ENCODE data around the gene IL10RA.

The IL10RA gene

GRCh38 chr11:117983163-117983475 is 3.1 kb upstream of the IL10RA start:
- Histone ChIP-seq H3K4me3 (no peak overlapping the region), H3K27ac (peak overlapping the region in 1 of 21 experiments; percentile 2)

GRCh38 chr11:117984476-117984875 is 1.7 kb upstream of the IL10RA start:
- Histone ChIP-seq H3K27ac (peak overlapping the region in 1 of 21 experiments; percentile 99), H3K4me3 (no peak overlapping the region)

GRCh38 chr11:117986981-117987574 is 884 bp downstream of the IL10RA start:
- peak overlapping the region in 20 of 21 experiments; percentile 15 to 99 (median 86) for H3K27ac ChIP-seq

GRCh38 chr11:117989351-117990102 is 3.3 kb downstream of the IL10RA start:
- H3K27ac ChIP-seq: peak overlapping the region in 17 of 21 experiments; percentile 6 to 99 (median 88)
- H3K4me3 ChIP-seq: peak overlapping the region; percentile 44 to 65 (median 55)

More at GRCh38 chr11:117986981-117987574, 884 bp downstream of the IL10RA start:
- H3K4me3 ChIP-seq: peak overlapping the region; percentile 44 to 65 (median 55)

- Histone ChIP-seq H3K4me3 (peak overlapping the region in 1 of 7 experiments; percentile 4), H3K27ac (peak overlapping the region in 3 of 21 experiments; percentile 3 to 99 (median 8))
These were observed 5.9 kb downstream of the IL10RA start for GRCh38 chr11:117992136-117992535.

- peak overlapping the region in 1 of 7 experiments; percentile 4 for H3K4me3 ChIP-seq
- peak overlapping the region in 4 of 21 experiments; percentile 3 to 99 (median 22) for H3K27ac ChIP-seq
These were observed 6.4 kb downstream of the IL10RA start for GRCh38 chr11:117992620-117993019.

GRCh38 chr11:117993988-117994745 is 8.0 kb downstream of the IL10RA start:
- no peak overlapping the region for H3K4me3 ChIP-seq
- peak overlapping the region in 4 of 21 experiments; percentile 22 to 99 (median 34) for H3K27ac ChIP-seq

GRCh38 chr11:117995472-117995871 is 9.3 kb downstream of the IL10RA start:
- Histone ChIP-seq H3K4me3 (no peak overlapping the region), H3K27ac (no peak overlapping the region)

- no peak overlapping the region for H3K4me3 ChIP-seq
- no peak overlapping the region for H3K27ac ChIP-seq
These were observed 9.9 kb downstream of the IL10RA start for GRCh38 chr11:117996058-117996457.

- peak overlapping the region in 3 of 21 experiments; percentile 6 to 93 (median 23) for H3K27ac ChIP-seq
These were observed 11.2 kb downstream of the IL10RA start for GRCh38 chr11:117997406-117997805.

GRCh38 chr11:117997823-117998579 is 11.8 kb downstream of the IL10RA start:
- peak overlapping the region in 4 of 21 experiments; percentile 6 to 93 (median 22) for H3K27ac ChIP-seq
- no peak overlapping the region for H3K4me3 ChIP-seq

More at GRCh38 chr11:117997406-117997805, 11.2 kb downstream of the IL10RA start:
- no peak overlapping the region for H3K4me3 ChIP-seq

GRCh38 chr11:117998664-117999353 is 12.6 kb downstream of the IL10RA start:
- Histone ChIP-seq H3K27ac (peak overlapping the region in 6 of 21 experiments; percentile 21 to 93 (median 46)), H3K4me3 (no peak overlapping the region)

GRCh38 chr11:117999354-117999993 is 13.3 kb downstream of the IL10RA start:
- H3K27ac ChIP-seq: peak overlapping the region in 7 of 21 experiments; percentile 21 to 93 (median 47)
- H3K4me3 ChIP-seq: no peak overlapping the region

- H3K27ac ChIP-seq: peak overlapping the region in 7 of 21 experiments; percentile 31 to 93 (median 52)
- no peak overlapping the region for H3K4me3 ChIP-seq
These were observed 14.1 kb downstream of the IL10RA start for GRCh38 chr11:118000067-118000849.

GRCh38 chr11:118000850-118001228 is 14.6 kb downstream of the IL10RA start:
- Histone ChIP-seq H3K27ac (peak overlapping the region in 5 of 21 experiments; percentile 31 to 94 (median 87)), H3K4me3 (no peak overlapping the region)

GRCh38 chr11:118001494-118001971 is 15.3 kb downstream of the IL10RA start:
- Histone ChIP-seq H3K27ac (peak overlapping the region in 15 of 21 experiments; percentile 14 to 95 (median 78)), H3K4me3 (no peak overlapping the region)

- H3K27ac ChIP-seq: peak overlapping the region in 18 of 21 experiments; percentile 13 to 95 (median 75)
- H3K4me3 ChIP-seq: no peak overlapping the region
These were observed 15.9 kb downstream of the IL10RA start for GRCh38 chr11:118002010-118002540.
